Kidney (tissue), 14 donors: ENCODE measurements around the gene ISM2. TPM values are rescaled to one million over a fixed set of nuclear protein-coding genes. Genes with fewer than 3 reads are reported as not detected.
"Not testable (repeated sequence)": the region's sequence is repeated elsewhere in the genome, so short reads cannot be mapped to it uniquely, and the experiment has no call there.

Experiments
- DNase-seq, 5 donors: peaks; one replicate each; pipeline ENCODE4 v3.0.0-alpha.2; 2013 to 2020
- FAIRE-seq: peaks from 2 replicates; lab custom pipeline; 2012; peaks lifted over from hg19 to GRCh38; lab: Jason Lieb, UNC
- H3K27ac ChIP-seq, 2 donors: one replicate each; pipeline ENCODE4 v1.7.0; 2013; ENCODE audit warnings: low read depth in 2 of 2, low read length in 2 of 2, inconsistent platforms in 1 of 2
- H3K27me3 ChIP-seq: one replicate; pipeline ENCODE4 v1.7.1; 2013; ENCODE audit warnings: low read length, inconsistent platforms; ENCODE audit not compliant: control insufficient read depth, insufficient read depth
- H3K36me3 ChIP-seq, 3 donors: one replicate each; pipeline versions ENCODE4 v1.7.0 to v1.7.1; 2013; ENCODE audit warnings: low read length in 3 of 3, control low read depth in 1 of 3, inconsistent platforms in 1 of 3; ENCODE audit not compliant: insufficient read depth in 3 of 3, control insufficient read depth in 2 of 3
- H3K4me1 ChIP-seq, 3 donors: one replicate each; pipeline versions ENCODE4 v1.7.0 to v1.7.1; 2013; ENCODE audit warnings: low read length in 3 of 3, inconsistent platforms in 1 of 3, low read depth in 1 of 3; ENCODE audit not compliant: control insufficient read depth in 2 of 3, insufficient read depth in 2 of 3
- H3K4me3 ChIP-seq, 3 donors: one replicate each; pipeline versions ENCODE4 v1.7.0 to v1.8.1; 2013; ENCODE audit warnings: low read length in 3 of 3, control low read depth in 1 of 3, inconsistent platforms in 1 of 3
- H3K9ac ChIP-seq, 3 donors: one replicate each; pipeline versions ENCODE4 v1.7.0 to v1.7.1; 2013; ENCODE audit warnings: low read length in 3 of 3, control low read depth in 1 of 3, inconsistent platforms in 1 of 3
- H3K9me3 ChIP-seq, 3 donors: one replicate each; pipeline versions ENCODE4 v1.7.0 to v1.7.1; 2013; ENCODE audit warnings: low read length in 3 of 3, control low read depth in 1 of 3, inconsistent platforms in 1 of 3; ENCODE audit not compliant: control insufficient read depth in 2 of 3, insufficient read depth in 1 of 3
- CTCF ChIP-seq: IDR thresholded peaks from 3 replicates; pipeline ENCODE4 v1.5.1; 2012; ENCODE audit warnings: mild to moderate bottlenecking, moderate library complexity, borderline replicate concordance; ENCODE audit not compliant: insufficient read depth; ENCODE audit errors: extremely low read depth
- intact Hi-C: fragments of 100-400 bp; cut with DNase I; formaldehyde crosslinking; loops from one replicate; pipeline ENCODE4 v1.11.1; 2022
- polyA plus RNA-seq: library from polyadenylated mRNA; stranded (reverse); fragments of 350-450 nt; fragmentation: Illumina TruSeq; extraction: RNeasy Lipid Tissue Mini Kit (QIAGEN cat#74804); gene quantifications from one replicate; pipeline ENCODE4 v1.2.3, GENCODE V29; 2014; ENCODE audit warnings: low read depth, low replicate concordance; ENCODE audit not compliant: insufficient read depth
- total RNA-seq: library from RNA; stranded (reverse); fragmentation: NEBNext Ultra II Directional; extraction: Animal tissue kit (Norgen Biotek cat#: 25700); gene quantifications from one replicate; pipeline ENCODE4 v1.2.1, GENCODE V29; 2021
- donor health status: control.
- donor health status: control.
- donor health status: control.
- donor health status: control.
- donor health status: control.
- donor health status: DM: yes; HTN: yes; CAD: no.
- donor health status: Normal renal cell carcinoma (clear cell type).

ISM2 gene
- total and polyA plus RNA-seq, 2 donors from 2014 or later = 0.57 to 0.80 TPM

GRCh38 chr14:77542421-77543239 is 44.0 kb upstream of the ISM2 start:
- Histone ChIP-seq H3K27ac (peak overlapping the region in 1 of 2 donors; percentile 32), H3K27me3 (no peaks in the 10 kb centered on the region), H3K4me3 (no peak overlapping the region), H3K9me3 (no peaks in the 10 kb centered on the region), H3K4me1 (peaks cover 0 to 4% (median 0%) of the 10 kb centered on the region in 3 donors), H3K36me3 (peaks cover 0 to 2% (median 0%) of the 10 kb centered on the region in 3 donors), H3K9ac (no peak overlapping the region)
- peak in 2 of 5 donors; percentile 35 to 66 for DNase-seq
- no peak for TF ChIP-seq CTCF
- intact Hi-C loops = no loop called here
- no peak for FAIRE-seq

GRCh38 chr14:77541905-77542304 is 43.3 kb upstream of the ISM2 start:
- H3K4me1 ChIP-seq = peaks cover 0 to 4% (median 0%) of the 10 kb centered on the region in 3 donors
- no peak for TF ChIP-seq CTCF
- no peak overlapping the region for H3K27ac ChIP-seq
- no peaks in the 10 kb centered on the region for H3K9me3 ChIP-seq
- DNase-seq (no peak), FAIRE-seq (no peak)
- no peaks in the 10 kb centered on the region for H3K27me3 ChIP-seq
- H3K4me3 ChIP-seq = no peak overlapping the region
- H3K36me3 ChIP-seq = peaks cover 0 to 2% (median 0%) of the 10 kb centered on the region in 3 donors
- intact Hi-C loops = no loop called here
- no peak overlapping the region for H3K9ac ChIP-seq

DNA sequence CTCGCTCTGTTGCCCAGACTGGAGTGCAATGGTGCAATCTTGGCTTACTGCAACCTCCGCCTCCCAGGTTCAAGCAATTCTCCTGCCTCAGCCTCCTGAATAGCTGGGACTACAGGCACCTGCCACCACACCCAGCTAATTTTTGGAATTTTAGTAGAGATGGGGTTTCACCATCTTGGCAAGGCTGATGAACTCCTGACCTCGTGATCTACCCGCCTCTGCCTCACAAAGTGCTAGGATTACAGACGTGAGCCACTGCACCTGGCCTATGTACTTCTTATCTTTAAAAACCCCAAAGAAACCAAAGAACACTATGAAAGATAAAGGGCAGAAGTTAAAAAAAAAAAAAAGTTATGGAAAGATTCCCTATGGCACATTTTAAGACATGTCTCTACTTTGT is 38.3 kb upstream of the ISM2 start:
- H3K4me1 ChIP-seq, H3K36me3 ChIP-seq, H3K27ac ChIP-seq, FAIRE-seq, H3K27me3 ChIP-seq, H3K4me3 ChIP-seq, H3K9ac ChIP-seq, DNase-seq, intact Hi-C loops, H3K9me3 ChIP-seq: not testable (repeated sequence)

- H3K4me3 ChIP-seq = no peak overlapping the region
- H3K9ac ChIP-seq = no peak overlapping the region
- FAIRE-seq (no peak), DNase-seq (no peak)
- intact Hi-C loops = no loop called here
- no peak overlapping the region for H3K27ac ChIP-seq
- no peaks in the 10 kb centered on the region for H3K27me3 ChIP-seq
- H3K4me1 ChIP-seq = no peaks in the 10 kb centered on the region
- H3K9me3 ChIP-seq = no peaks in the 10 kb centered on the region
- no peak for TF ChIP-seq CTCF
- H3K36me3 ChIP-seq = no peaks in the 10 kb centered on the region
Observed at GRCh38 chr14:77531071-77531470, 32.5 kb upstream of the ISM2 start.
